ENCODE data around the gene MKRN3.

GRCh38 chr15:23569151-23569925, 3.9 kb downstream of the MKRN3 start:
- no peak for TF ChIP-seq POLR2AphosphoS5 (IDR thresholded peaks at IDR 0.05)
- TF ChIP-seq CTCF (IDR thresholded peaks at IDR 0.05), result no peak

Data from breast epithelium (tissue), 3 donors.